ENCODE results near the gene CCDC191.

- TF ChIP-seq POLR2AphosphoS5 (IDR thresholded peaks at IDR 0.05) (no peak), CTCF (IDR thresholded peaks at IDR 0.05 in 8 of 11, conservative IDR thresholded peaks at IDR 0.05 in 3 of 11) (no peak)
These were observed 22.6 kb downstream of the CCDC191 start for GRCh38 chr3:114033721-114034120.
